ACHN (cell line): ENCODE results near the gene ANKLE2.

Experiments used
- DNase-seq: peaks from one replicate; pipeline ENCODE4 v3.0.0-alpha.2; 2015
- in situ Hi-C: cut with HindIII; loops from 2 replicates; pipeline ENCODE4 v1.10.0; 2017; ENCODE audit warnings: low sequenced_read_pairs, low pct_ligation_motif_present, low pct_unique_long_range_greater_than_20kb

ANKLE2 gene

GRCh38 chr12:132728502-132728901 is 33.1 kb downstream of the ANKLE2 start:
- in situ Hi-C loops, result no loop called here
- DNase-seq, result no peak

GRCh38 chr12:132727091-132727794 is 34.4 kb downstream of the ANKLE2 start:
- in situ Hi-C loops, result no loop called here

DNA sequence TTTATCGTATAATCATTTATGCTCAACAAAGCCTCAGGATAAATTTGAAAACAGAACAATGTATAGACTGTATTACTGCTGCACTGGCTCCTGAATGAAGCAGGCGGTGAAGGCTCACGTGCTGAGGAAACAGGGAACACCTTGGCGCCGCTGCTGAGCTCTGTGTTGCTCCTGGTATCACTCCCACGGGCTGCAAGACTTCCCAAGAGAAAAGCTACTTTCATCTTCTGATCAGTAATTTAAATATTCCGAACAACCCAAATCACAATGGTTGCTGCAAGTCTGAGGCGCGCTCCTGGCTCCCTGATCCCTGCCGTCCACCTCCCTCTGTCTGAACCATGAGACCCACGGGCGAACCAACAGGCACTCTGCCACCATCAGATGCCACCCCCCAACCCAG is 35.2 kb downstream of the ANKLE2 start:
- no peak for DNase-seq
- in situ Hi-C loops, result no loop called here

More at GRCh38 chr12:132727091-132727794, 34.4 kb downstream of the ANKLE2 start:
- DNase-seq, result no peak

DNA sequence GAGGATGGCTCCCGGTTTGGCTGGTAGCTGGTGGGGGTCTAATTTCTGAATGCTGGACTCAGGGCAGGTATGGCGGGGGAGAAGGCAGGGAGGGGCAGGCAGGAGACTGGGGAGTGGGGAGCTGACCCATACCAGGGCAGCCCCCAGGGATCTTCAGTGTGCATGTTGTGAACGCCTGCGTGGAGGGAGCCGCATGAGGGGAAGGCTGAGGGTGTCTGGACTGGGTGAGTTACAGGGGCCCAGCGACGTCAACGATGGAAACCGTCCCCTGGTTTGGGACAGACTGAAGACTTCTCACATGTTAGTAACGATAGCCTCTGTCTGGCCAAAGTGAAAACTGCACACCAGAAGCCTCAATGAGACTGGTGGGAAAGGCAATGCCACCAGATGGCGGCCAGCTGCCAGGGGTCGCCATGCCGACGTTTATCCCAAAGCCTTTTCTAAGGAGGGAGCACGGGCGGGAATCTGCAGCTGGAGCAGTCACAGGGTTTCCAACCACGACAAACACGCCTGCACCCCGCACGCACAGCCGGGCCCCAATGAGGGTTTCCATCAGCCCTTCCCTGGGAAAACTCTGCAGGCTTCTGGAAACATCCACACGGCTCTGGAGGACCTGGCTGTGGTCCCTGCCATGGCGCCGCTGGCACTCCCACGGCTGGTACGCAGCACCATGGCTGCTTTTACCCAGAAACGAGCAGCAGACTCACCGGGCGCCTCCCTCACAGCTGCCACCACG is 37.0 kb downstream of the ANKLE2 start:
- in situ Hi-C loops, result no loop called here
- DNase-seq, result no peak

GRCh38 chr12:132723764-132724140 is 37.9 kb downstream of the ANKLE2 start:
- in situ Hi-C loops, result no loop called here
- DNase-seq, result no peak

- no peak for DNase-seq
- in situ Hi-C loops, result no loop called here
Observed at GRCh38 chr12:132723015-132723763, 38.4 kb downstream of the ANKLE2 start.

DNA sequence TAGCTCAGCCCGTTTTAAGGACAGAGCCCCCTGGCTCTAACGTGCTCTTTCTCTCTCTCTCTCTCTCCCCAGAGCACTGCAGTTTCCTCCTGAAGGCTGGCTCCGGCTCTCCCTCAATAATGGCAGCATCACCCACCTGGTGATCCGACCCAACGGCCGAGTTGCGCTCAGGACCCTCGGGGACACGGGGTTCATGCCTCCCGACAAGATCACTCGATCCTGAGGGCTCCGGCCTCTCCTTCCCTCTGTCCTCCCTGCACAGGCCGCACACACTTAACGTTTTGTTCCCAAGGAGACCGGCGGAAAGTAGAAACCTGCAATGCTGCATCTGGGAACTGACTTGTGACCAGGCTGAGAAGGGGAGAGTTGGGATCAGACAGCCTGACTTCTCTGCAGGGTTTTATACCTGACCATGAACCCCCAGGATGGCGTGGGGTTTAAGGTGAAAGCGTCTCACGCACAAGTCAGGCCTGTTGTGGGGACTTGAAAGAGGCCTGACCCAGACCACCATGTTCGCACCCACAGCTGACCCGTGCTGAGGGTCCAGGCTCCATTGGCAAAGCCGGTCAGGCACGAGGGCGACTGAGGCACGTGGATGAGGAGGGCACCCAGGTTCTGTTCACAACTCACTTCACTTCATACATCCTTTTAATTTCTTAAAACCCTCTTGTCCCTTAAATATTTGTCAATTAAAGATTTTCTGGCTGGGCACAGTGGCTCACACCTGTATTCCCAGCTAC is 40.9 kb downstream of the ANKLE2 start:
- in situ Hi-C loops, result no loop called here
- DNase-seq, result no peak

DNA sequence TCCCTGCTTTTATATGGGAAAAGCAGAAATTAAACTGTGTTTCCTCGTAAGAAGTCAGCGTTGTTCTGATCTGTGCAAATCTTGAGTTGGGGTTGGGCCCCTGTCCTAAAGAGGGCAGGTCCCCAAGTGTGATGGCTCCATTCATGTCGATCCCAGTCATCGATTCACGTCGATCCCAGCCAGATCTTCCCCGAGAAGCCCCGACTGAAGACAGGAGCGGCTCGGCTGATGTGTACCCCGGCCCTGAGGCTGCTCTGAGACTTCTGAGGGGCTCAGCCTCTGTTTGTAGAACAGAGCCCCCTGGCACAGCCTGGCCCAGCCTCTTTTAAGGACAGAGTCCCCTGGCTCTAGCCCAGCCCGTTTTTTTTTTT is 41.7 kb downstream of the ANKLE2 start:
- no peak for DNase-seq
- in situ Hi-C loops, result no loop called here

DNA sequence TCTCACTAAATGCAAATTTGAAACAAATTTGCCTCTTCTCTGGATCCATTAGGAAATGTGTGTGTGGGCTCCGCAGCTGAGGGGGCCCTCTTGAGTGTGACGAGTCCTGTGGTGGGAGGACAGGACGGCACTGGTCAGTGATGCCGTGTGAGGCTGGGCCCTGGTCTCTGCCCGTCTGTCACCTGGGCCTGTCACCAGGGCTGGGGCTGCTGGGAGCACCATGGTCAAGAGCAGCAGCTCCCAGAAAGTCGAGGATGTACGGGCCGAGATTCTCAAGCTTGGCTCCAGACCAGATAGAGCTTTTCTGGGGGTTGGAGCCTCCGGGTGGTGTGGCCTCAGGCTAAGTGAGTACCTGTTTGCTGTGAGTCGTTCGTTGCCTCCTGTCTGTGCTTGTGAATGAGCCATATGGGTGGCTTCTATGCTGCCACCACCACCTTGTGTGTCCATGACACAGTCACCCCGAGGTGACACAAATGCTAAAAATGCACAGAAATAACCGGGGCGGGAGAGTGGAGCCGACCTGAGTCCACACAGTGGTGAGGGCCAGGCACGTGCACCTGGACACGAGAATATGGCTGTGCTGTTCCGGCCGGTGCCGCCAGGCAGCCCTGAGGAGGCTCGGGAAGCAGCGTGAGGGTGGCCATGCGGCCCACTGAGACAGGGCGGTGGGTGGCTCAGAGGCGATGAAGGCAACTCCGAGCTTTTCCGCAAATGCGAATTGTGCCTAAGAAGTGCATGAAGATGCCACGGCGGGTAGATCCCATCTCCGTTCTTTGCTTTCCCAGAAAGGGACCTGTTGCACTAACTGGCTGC is 42.3 kb downstream of the ANKLE2 start:
- DNase-seq, result no peak
- in situ Hi-C loops, result no loop called here

DNA sequence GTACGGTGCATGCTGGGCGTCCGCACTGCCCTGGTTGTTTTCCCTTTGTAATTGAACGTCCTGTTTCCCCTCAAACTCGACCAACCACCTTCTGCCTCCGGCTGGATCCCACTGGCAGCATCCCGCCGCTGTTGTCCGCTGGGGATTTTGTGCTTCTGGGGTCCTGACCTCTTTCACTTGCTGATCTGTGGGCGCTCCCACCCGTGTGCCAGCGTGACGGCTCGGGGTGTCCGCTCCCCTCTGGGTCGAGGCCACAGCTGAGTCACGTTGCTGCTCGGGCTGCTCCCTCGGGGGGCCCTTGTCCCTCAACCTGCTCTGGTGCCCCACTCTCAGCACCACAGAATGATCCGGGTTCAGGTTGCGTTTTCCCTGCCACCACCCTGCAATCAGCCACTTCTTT is 43.0 kb downstream of the ANKLE2 start:
- in situ Hi-C loops, result no loop called here
- no peak for DNase-seq

DNA sequence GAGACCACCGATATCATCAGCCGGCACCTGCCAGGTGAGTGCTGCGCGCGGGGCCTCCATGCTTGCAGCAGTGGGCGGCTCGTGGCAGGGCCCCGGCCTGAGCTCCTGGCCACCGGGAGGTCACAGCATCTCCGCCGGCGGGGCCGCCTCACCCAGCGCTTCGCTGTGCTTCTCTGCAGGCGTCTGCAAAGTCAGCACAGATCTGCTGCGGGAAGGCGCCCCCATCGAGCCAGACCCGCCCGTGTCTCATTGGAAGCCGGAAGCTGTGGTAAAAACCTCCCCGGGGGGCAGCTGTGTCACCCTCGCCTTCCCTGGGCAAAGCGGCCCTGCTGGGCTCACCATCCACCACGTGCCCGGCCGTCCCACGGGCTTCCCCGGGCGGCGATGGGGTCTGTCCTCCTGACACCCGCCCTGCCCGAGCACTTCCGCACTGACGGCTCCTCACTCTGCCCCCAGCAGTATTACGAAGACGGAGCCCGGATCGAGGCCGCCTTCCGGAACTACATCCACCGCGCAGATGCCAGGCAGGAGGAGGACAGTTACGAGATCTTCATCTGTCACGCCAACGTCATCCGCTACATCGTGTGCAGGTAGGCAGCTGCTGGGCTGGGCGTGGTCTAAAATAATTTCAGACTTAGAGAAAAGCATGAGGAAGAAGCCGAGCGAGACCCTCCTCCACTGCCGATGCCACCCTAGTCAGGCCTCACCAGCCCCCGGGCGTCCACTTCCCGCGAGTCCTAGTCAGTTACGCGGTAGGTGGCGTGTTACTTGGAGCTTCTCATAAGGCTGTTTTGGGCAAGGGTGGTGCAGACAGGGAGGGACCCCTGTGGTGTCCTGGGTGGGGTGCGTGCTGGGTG is 43.9 kb downstream of the ANKLE2 start:
- DNase-seq, result no peak
- in situ Hi-C loops, result no loop called here

DNA sequence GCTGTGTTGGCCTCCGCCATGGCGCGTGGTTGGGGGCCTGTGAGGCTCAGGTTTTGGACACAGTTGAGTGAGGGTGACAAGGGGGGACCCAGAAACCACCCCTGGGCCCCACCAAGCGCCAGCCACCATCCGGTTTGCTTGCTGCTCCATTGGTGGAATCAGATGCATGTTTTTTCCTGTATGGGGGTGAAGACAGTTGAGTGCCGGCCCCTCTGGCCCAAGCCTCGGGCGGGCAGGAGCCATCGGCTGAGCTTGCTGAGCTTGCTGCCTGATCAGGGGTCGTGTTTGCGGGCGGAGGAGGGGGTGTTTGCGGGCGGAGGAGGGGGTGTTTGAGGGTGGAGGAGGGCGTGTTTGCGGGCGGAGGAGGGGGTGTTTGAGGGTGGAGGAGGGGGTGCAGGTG is 44.6 kb downstream of the ANKLE2 start:
- in situ Hi-C loops, result no loop called here
- no peak for DNase-seq

- DNase-seq, result no peak
- in situ Hi-C loops, result no loop called here
Observed at GRCh38 chr12:132716356-132716755, 45.3 kb downstream of the ANKLE2 start.

DNA sequence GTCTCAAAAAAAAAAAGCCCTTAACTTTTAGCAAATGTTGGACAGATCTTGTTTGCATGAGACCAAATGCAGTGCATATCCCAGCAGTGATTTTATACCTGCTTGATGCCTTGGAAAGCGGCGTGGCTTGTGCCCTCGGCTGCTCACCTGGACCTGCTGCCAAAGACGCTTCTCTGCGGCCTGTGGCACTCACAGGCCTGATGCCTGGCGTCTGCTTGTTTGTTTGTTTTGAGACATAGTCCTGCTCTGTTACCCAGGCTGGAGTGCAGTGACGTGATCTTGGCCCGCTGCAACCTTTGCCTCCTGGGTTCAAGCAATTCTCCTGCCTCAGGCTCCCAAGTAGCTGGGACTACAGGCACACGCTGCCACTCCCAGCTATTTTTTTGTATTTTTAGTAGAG is 45.8 kb downstream of the ANKLE2 start:
- no peak for DNase-seq
- in situ Hi-C loops, result no loop called here

DNA sequence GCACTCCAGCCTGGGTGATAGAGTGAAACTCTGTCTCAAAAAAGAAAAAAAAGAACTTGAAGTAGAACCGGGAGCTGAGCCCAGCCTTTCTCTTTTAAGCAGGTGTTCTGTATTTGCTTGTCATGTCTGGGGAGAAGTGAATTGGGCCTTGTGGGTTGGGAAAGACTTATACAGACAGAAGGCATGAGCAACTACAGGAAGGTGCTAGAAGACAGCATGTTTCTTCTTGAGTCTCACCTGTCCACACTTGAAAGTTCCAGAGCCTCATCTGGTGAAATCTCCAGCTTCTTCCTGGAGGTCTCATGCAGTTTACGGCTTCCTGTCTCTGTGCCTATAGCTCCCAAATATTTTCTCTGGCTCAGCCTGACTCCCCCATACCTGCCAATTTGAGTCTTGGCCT is 48.5 kb downstream of the ANKLE2 start:
- no peak for DNase-seq
- in situ Hi-C loops, result no loop called here

- peak; percentile 48 for DNase-seq
Observed at GRCh38 chr12:132711080-132711843, 50.4 kb downstream of the ANKLE2 start.

More at GRCh38 chr12:132711080-132711843, 50.4 kb downstream of the ANKLE2 start:
- in situ Hi-C loops, result no loop called here
